ENCODE data around the gene KLHL2. TPM values are rescaled to one million over a fixed set of nuclear protein-coding genes. Genes with fewer than 3 reads are reported as not detected.
"Not testable (repeated sequence)": the region's sequence is repeated elsewhere in the genome, so short reads cannot be mapped to it uniquely, and the experiment has no call there.

Gene KLHL2
- total and polyA plus RNA-seq, 2 of the 13 experiments (the other 11 are each of a cell fraction or from before 2014, with no cell fraction given) = 9.2 to 17.6 TPM

GRCh38 chr4:165217325-165217724, 10.0 kb downstream of the KLHL2 start:
- POLR2A ChIA-PET = no interaction called here
- BruUV-seq (replicated peaks) = no TSS peak
- FAIRE-seq = no peak

GRCh38 chr4:165221306-165221705, 13.9 kb downstream of the KLHL2 start:
- DNase-seq (ENCODE audit: low spot score); H2AFZ ChIP-seq (ENCODE audit: low read length); in situ Hi-C loops (cut with HindIII; ENCODE audit: extremely low pct_ligation_motif_present, low pct_unique_long_range_greater_than_20kb); H3K9me3 ChIP-seq (ENCODE audit: low read length); H3K9ac ChIP-seq (ENCODE audit: insufficient read depth, low read depth, low read length); H3K27me3 ChIP-seq (ENCODE audit: control insufficient read depth in 1 of 2, insufficient read depth in 2 of 2, low read length in 2 of 2); H4K20me1 ChIP-seq (ENCODE audit: insufficient read depth, low read length); H3K79me2 ChIP-seq (ENCODE audit: insufficient read depth, low read length); CTCF ChIA-PET (ENCODE audit: low intra/inter-chr PET ratio, low total read pairs); POLR2A ChIA-PET; intact Hi-C loops (cut with micrococcal nuclease; ENCODE audit: unreplicated experiment); H3K27ac ChIP-seq (ENCODE audit: extremely low read length, insufficient read depth, low read length); H3K36me3 ChIP-seq (replicated peaks in 1 of 2; ENCODE audit: control insufficient read depth in 1 of 2, insufficient read depth in 2 of 2, low read length in 2 of 2); H3K4me2 ChIP-seq (ENCODE audit: low read depth, low read length); ATAC-seq; BruUV-seq (replicated peaks); FAIRE-seq; H3K4me3 ChIP-seq (replicated peaks in 1 of 3; ENCODE audit: insufficient read depth in 1 of 3, low read depth in 2 of 3, low read length in 3 of 3): not testable (repeated sequence)
- H3K4me1 ChIP-seq (ENCODE audit: insufficient read depth, low read length) = peaks cover 20% of the 10 kb centered on the region
- 95% methylated on average over 4 of the region's 4 CpGs for WGBS (ENCODE audit: low lambda C conversion rate)

More at GRCh38 chr4:165217325-165217724, 10.0 kb downstream of the KLHL2 start:
- peaks cover 7% of the 10 kb centered on the region for H3K79me2 ChIP-seq (ENCODE audit: insufficient read depth, low read length)
- 98% methylated on average over 3 of the region's 3 CpGs for WGBS (ENCODE audit: low lambda C conversion rate)
- TF ChIP-seq SNRNP70 (IDR thresholded peaks at IDR 0.05; ENCODE audit: low read depth, low read length) (no peak), STAG1 (CRISPR knock-in tag; IDR thresholded peaks at IDR 0.05) (no peak), NFE2L2 (IDR thresholded peaks at IDR 0.05; ENCODE audit: low read length) (no peak), GATA4 (IDR thresholded peaks at IDR 0.05; ENCODE audit: borderline replicate concordance, low read depth) (no peak), ZNF552 (CRISPR knock-in tag; IDR thresholded peaks at IDR 0.05; ENCODE audit: borderline replicate concordance) (no peak), NR2C2 (CRISPR knock-in tag; IDR thresholded peaks at IDR 0.05; ENCODE audit: borderline replicate concordance) (no peak), THYN1 (CRISPR knock-in tag; IDR thresholded peaks at IDR 0.05; ENCODE audit: borderline replicate concordance, low read depth) (no peak), ZNF746 (CRISPR knock-in tag; IDR thresholded peaks at IDR 0.05) (no peak), YY1 (IDR thresholded peaks at IDR 0.05; ENCODE audit: insufficient read depth, insufficient replicate concordance, low read depth, low read length) (no peak), THAP9 (CRISPR knock-in tag; IDR thresholded peaks at IDR 0.05; ENCODE audit: borderline replicate concordance) (no peak), ZFP41 (CRISPR knock-in tag; IDR thresholded peaks at IDR 0.05; ENCODE audit: borderline replicate concordance) (no peak), SUZ12 (IDR thresholded peaks at IDR 0.05; ENCODE audit: low read depth, low read length) (no peak), GLI4 (CRISPR knock-in tag; IDR thresholded peaks at IDR 0.05; ENCODE audit: borderline replicate concordance) (no peak), CCAR2 (optimal IDR thresholded peaks at IDR 0.05; ENCODE audit: low read depth, low read length) (no peak), NFE2 (CRISPR knock-in tag; IDR thresholded peaks at IDR 0.05) (no peak), SALL2 (CRISPR knock-in tag; IDR thresholded peaks at IDR 0.05) (no peak), BCL3 (CRISPR knock-in tag; IDR thresholded peaks at IDR 0.05) (no peak), FOSL1 (CRISPR knock-in tag; IDR thresholded peaks at IDR 0.05; ENCODE audit: borderline replicate concordance) (no peak), FOXA3 (CRISPR knock-in tag; IDR thresholded peaks at IDR 0.05) (no peak), CBX5 (CRISPR knock-in tag; IDR thresholded peaks at IDR 0.05; ENCODE audit: borderline replicate concordance) (no peak)
- in situ Hi-C loops (cut with HindIII; ENCODE audit: extremely low pct_ligation_motif_present, low pct_unique_long_range_greater_than_20kb) (no loop called here), intact Hi-C loops (cut with micrococcal nuclease; ENCODE audit: unreplicated experiment) (no loop called here)
- H3K4me3 ChIP-seq (replicated peaks in 1 of 3; ENCODE audit: insufficient read depth in 1 of 3, low read depth in 2 of 3, low read length in 3 of 3) = no peak overlapping the region
- H3K36me3 ChIP-seq (replicated peaks in 1 of 2; ENCODE audit: control insufficient read depth in 1 of 2, insufficient read depth in 2 of 2, low read length in 2 of 2) = no peaks in the 10 kb centered on the region
- no peak overlapping the region for H3K4me2 ChIP-seq (ENCODE audit: low read depth, low read length)
- CTCF ChIA-PET (ENCODE audit: low intra/inter-chr PET ratio, low total read pairs) = no interaction called here
- H4K20me1 ChIP-seq (ENCODE audit: insufficient read depth, low read length) = no peaks in the 10 kb centered on the region
- ATAC-seq (no peak), DNase-seq (ENCODE audit: low spot score) (no peak)
- peaks cover 35% of the 10 kb centered on the region for H3K4me1 ChIP-seq (ENCODE audit: insufficient read depth, low read length)
- no peak overlapping the region for H3K27ac ChIP-seq (ENCODE audit: extremely low read length, insufficient read depth, low read length)
- H3K9ac ChIP-seq (ENCODE audit: insufficient read depth, low read depth, low read length) = no peak overlapping the region
- no peaks in the 10 kb centered on the region for H3K27me3 ChIP-seq (ENCODE audit: control insufficient read depth in 1 of 2, insufficient read depth in 2 of 2, low read length in 2 of 2)
- no peaks in the 10 kb centered on the region for H3K9me3 ChIP-seq (ENCODE audit: low read length)
- H2AFZ ChIP-seq (ENCODE audit: low read length) = no peak overlapping the region
